GM21528 (cell line): Measurements from ENCODE around the gene TMEM108.

Experiments used
- ATAC-seq: cut with Tn5 transposase; IDR thresholded peaks from one replicate; pipeline ENCODE4 v1.9.1; 2021; ENCODE audit warnings: mild to moderate bottlenecking, moderate library complexity; ENCODE audit not compliant: unreplicated experiment, low FRiP score

TMEM108 gene

GRCh38 chr3:133301194-133301593 is 263.0 kb downstream of the TMEM108 start:
- ATAC-seq = no peak

- ATAC-seq = no peak
Measured at GRCh38 chr3:133301731-133302130, 263.5 kb downstream of the TMEM108 start.

DNA sequence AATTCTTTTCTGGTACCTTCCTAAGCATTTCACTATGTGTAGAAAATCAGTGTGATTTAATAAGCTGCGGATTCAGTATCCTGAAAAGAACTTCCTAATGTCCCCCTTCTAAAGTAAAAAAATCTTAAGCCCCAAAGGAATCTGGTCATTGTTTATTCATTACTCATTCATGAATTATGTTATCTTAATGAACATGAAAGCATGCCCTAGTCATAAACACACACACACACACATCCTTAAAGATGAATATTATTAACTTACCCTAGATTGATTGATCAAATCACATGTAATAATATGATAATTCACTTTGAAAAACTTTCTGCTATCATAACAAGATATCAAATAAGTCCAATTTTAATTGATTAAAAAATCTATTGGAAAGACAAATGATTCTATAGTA is 265.2 kb downstream of the TMEM108 start:
- no peak for ATAC-seq

DNA sequence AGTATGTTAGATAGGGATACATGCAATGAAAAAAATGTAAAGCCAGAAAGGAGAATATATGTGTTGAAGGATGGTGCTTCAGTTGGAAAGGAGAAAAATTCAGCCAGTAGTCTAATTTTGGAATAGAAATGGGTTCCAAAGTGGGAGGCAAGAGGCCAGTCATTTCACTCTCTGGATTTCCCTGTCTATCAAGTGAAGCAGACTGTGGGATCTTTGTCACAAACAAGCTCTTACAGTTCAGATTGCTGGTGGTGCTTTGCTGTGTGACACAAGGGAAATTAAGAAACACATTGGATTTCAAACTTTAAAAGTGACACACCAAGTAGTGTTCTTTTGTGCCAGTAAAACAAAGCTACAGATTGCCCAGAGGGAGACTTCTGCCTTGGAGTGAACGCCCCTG is 279.7 kb downstream of the TMEM108 start:
- no peak for ATAC-seq

- ATAC-seq = no peak
Measured at GRCh38 chr3:133328373-133328772, 290.2 kb downstream of the TMEM108 start.

GRCh38 chr3:133329626-133330025 is 291.4 kb downstream of the TMEM108 start:
- ATAC-seq = no peak

DNA sequence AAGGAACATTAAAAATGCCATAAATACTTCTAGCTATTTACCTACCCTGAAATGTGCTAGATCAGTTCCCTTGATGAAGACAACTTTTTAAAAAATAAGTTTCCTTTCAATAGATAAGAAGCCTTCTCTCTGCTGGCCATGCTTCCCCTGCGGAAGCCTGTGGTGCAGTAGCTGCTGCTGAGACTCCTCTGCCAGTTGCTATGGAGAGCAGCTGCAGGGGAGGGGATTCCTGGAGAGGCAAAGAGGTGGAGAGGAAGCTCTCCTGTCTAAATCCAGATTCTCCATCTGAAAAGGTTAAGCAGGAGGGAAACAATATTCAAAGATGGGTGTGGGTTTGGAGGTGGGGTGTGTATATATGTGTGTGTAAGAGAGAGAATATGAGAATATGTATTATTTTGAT is 291.9 kb downstream of the TMEM108 start:
- no peak for ATAC-seq

GRCh38 chr3:133330522-133330921 is 292.3 kb downstream of the TMEM108 start:
- ATAC-seq = no peak

GRCh38 chr3:133354721-133355120 is 316.5 kb downstream of the TMEM108 start:
- ATAC-seq = no peak

DNA sequence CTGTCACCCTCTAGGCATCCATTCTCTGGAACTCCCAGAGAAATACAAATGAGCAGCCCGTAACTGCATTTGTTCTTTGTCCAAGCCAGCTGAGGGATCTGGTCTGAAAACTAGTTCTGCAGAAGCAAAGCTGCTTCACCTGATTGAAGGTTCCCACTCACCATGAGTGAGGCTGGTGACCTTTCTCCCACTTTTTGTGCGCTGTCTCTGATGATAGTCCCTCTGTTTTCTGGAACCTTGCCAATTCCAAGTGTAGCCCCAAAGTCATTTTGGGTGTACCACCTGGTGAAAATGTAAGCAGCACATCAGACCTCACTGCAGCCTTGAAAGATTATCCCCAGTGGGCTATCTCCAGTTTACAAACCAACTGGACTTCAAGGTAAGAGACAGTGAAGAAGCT is 322.3 kb downstream of the TMEM108 start:
- no peak for ATAC-seq

GRCh38 chr3:133361011-133361410 is 322.8 kb downstream of the TMEM108 start:
- no peak for ATAC-seq

GRCh38 chr3:133361435-133361834 is 323.2 kb downstream of the TMEM108 start:
- ATAC-seq = no peak

- ATAC-seq = no peak
Measured at GRCh38 chr3:133362539-133362938, 324.3 kb downstream of the TMEM108 start.

- no peak for ATAC-seq
Measured at GRCh38 chr3:133364704-133365103, 326.5 kb downstream of the TMEM108 start.

GRCh38 chr3:133366921-133367320 is 328.7 kb downstream of the TMEM108 start:
- ATAC-seq = no peak

- ATAC-seq = no peak
Measured at GRCh38 chr3:133367403-133367802, 329.2 kb downstream of the TMEM108 start.

- ATAC-seq = no peak
Measured at GRCh38 chr3:133367956-133368355, 329.8 kb downstream of the TMEM108 start.

GRCh38 chr3:133368371-133369067 is 330.3 kb downstream of the TMEM108 start:
- ATAC-seq = no peak

- no peak for ATAC-seq
Measured at GRCh38 chr3:133369068-133369440, 330.9 kb downstream of the TMEM108 start.

DNA sequence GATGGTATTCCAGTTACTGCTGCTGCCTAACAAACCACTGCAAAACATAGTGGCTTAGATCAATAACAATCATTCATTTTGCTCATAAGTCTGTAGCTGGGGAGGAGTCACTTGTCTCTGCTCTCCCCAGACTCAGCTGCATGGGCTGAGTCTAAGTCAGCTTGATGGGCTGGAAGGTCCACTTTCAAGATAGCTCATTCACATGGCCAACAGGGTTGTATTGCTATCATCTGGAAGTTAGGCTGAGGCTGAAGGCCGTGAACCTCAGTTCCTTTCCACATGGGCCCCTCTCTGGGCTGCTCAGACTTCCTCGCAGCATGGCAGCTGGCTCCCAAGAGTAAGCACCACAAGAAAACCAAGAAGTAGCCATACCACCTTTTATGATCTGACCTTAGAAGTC is 333.0 kb downstream of the TMEM108 start:
- ATAC-seq = no peak

DNA sequence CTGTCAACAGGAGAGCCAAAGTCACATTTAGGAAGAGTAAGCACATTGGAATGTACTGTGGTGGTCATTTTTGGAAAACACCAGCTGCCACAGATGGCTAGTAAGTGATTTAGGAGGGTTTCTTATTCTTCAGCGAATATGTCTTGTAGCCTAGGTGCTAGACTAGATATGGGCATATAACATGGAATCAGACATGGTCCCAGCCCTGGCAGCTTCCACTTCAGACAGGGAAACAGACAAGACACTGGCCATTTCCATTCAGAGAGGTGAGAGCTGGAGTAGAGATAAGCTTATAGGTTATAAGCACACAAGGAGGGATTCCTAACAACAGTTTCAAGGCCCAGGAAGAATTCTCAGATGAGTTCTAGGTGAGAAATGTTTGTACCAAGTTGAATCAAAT is 333.5 kb downstream of the TMEM108 start:
- no peak for ATAC-seq

DNA sequence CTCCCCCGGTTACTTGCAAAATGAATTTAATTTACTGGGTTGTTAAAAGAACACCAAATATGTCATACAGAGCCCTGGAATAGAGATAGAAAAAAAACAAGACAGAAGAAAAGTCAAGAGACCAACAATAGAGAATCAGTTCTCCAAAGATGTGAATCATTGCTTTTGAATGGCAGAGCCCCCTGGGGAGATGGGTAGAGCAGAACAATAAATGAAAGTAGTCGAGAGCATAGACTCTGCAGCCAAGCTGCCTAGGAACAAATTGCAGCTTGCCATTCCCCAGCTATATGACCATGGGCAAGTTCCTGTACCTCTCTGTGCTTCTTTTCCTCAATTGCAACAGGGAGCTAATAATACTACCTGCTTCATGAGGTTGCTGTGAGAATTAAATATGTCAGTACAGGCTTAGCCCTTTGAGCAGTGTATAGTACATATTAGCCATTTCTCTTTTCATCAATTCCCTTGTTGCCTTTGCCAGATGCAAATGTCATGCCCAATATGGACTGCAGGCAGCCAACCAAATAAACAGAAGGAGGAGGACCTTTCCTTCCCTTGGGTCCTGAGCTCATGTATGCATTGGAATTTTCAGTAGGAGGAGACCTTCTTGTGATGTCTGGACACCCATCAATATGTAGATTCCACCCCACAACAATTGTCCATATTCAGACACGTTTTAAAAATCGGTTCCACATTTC is 336.7 kb downstream of the TMEM108 start:
- no peak for ATAC-seq
